Measurements from ENCODE around the gene FYB1.

The FYB1 gene

GRCh38 chr5:39203275-39203922, 16.0 kb downstream of the FYB1 start:
- DNase-seq = no peak

DNA sequence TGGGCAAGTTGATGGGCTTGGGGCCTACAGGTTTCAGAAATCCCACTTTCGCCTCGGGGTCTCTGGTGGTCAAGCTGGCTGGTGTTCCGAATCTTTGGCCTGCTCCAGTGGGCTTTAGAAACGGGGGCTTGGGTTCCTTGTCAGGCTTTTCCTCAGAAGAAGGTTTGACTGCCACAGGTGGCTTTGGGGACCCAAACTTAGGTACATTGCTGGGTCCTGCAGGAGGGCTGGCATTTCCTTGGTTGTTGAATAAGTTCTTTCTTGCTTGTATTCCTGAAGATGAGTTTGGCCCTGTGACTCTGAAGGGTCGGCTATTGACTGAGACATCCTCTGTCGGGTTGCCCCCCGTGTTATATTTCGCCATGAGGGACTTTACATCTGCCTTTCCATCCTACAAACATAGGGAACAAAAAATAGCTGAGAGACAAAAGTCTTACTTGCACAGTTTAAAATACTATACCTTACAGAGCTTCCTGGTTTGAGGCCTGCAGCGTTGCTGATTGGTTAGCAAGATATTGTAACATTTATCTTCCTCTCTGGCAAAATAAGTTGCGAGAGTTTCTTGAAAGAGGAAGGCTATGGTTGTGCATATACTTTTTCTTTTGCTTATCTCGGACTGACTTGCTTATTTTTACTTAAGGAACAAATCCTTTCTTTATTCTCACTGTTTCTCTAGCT, 16.6 kb downstream of the FYB1 start:
- peak; percentile 74 for DNase-seq

DNA sequence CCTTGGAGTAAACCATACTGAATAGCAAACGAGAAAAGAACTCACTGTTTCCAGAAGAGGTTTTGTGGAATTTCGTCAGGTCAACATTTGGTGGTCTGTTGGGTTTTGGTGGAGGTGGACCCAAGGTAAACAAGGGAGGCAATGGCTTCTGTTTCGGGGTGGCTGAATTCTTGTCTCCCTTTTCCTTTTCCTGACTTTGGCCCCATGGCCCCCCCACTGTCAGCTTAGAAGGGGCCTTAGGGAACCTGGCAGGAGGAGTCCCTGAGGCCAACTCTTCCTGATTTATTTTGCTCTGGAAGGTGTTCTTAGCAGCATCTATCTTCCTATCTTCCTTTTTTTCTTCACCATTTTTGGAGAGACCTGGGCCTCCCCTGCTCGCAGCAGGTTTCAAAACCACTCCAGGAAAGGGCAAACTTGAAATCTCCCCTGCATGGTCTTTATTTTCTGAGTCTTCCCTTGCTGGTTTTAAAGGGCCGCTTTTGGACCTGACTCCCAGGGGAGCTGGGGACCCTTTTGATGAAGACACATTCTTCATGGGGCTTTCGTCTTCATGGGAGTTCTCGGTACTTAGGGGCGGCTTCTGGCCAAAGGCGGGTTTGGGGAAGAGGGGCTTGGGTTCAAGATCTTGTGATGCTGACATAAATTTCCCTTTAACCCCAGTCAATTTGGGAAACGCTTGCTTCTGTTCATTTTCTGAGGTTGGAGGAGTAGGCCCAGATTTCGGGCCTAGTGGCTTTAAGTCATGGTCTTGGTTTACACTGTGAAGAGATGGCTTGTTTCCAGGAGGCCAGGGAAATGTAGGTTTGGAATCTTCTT, 17.4 kb downstream of the FYB1 start:
- DNase-seq = no peak

- DNase-seq = no peak
Measured at GRCh38 chr5:39201160-39201780, 18.1 kb downstream of the FYB1 start.

- DNase-seq = peak; percentile 76
Measured at GRCh38 chr5:39200081-39200480, 19.3 kb downstream of the FYB1 start.

- DNase-seq = no peak
Measured at GRCh38 chr5:39199335-39199734, 20.0 kb downstream of the FYB1 start.

GRCh38 chr5:39198127-39198526, 21.2 kb downstream of the FYB1 start:
- no peak for DNase-seq

DNA sequence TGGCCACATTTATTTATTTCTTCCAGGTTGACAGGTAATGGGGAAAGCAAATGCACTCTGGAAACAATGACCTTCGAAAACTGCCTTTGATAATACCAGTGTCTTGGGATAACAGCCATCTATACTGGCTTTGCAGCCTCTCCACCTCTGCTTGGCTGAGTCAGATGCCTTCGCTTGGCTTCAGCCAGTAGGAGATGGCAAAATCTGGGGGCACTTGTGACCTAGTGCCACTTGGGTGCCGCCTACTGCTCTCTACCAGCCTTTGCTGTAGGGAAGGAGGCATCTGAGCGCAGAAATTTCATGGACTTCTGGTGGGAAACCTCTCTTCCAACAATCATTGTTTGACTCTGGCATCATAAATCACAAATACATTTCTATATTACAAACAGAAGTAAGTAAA, 21.8 kb downstream of the FYB1 start:
- peak; percentile 86 for DNase-seq

DNA sequence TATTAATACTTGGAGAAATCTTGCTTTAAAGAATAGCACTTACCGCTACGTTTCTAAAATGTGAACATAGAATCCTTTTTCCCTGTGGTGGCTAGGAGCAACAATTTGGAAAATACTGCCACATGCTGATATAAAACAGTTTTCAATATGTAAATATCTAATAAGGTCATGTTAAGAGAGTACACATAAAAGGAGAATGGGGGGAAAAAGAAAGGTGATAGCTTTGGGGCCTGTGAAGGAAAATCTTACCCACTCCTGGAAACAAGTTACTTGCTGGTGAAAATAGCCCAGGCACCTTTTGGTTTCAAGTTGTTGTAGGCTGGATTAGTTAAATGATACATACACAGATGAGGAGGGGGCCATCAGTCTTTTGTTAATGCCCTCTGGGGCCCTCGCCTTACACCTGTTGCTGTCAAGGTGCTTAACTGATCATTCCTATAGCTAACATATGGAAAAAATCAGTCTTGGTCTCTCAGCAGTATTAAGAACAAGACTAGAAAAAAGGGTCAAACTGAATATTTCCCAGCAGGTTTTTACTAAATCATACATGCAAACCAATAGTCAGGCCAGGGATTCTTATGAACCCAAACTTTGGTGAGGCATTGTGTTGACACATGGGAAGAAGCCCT, 24.1 kb downstream of the FYB1 start:
- no peak for DNase-seq

- DNase-seq = no peak
Measured at GRCh38 chr5:39194466-39195136, 24.8 kb downstream of the FYB1 start.

DNA sequence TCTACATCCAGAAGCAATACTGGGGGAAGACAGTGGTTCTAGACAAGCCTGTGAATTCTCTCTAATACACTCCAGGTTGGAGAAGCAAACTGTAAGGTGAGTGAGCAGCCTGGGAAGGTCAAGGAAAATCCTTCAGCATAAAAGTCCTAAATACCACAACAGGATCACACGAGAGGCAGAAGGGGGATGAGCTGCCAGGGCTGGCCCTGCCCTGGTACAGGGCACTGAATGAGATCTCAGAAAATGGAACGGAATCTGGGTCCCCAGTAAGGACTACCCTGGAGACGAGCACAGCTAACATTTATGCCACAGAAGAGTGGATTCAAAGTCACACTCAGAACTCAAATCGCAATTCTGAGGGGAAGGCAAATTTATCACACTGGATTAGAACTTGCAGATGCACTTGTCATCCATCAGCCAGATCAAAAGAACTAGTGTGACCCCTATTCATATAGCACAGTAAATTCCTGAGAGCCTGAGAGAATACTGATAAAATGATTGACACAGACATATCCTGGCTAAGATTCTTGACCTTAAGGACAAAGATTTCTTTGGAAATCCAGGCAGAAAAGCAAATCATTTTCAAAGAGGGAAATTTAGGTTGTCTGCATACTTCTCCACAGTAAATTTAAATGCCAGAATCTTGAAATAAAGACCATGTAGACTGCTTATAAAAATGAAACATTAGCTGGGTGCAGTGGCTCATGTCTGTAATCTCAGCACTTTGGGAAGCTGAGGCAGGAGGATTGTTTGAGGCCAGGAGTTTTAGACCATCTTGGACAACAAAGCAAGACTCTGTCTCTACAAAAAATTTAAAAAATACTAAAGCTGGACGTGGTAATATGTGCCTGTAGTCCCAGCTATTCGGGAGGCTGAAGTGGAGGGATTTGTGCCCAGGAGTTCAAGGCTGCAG, 25.6 kb downstream of the FYB1 start:
- DNase-seq = no peak

DNA sequence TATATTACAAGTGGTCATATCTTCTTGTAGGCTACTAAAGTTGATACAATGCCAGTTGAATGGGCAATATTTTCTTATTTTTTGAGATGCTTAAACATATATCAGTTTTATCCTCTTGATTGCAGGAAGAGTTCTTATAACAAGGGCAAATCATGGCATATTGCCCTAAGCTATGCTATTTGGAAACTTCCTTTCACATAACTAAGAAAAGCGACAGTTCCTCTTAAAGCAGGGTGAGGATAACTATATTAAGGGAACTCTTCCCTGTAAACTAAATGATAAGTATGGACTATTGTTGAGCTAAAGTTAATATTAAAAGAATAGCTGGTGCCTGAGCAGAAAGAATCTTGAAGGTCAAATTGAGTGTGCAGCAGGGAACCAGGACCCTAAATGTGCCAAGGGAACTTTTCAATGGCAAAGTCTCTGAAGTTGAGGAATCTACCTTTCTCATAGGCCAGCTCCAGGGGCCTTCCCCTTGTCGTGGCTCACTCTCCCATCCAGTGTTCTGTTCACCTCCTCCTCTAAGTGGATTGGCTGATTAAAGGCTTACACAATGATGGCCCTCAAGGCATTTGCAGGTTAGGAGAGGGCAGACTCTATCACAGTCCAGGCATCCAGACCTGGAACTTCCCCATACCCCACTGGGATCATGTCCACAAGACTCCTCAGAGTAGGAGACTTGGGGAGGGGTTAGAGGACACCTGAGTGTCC, 26.8 kb downstream of the FYB1 start:
- DNase-seq = no peak

DNA sequence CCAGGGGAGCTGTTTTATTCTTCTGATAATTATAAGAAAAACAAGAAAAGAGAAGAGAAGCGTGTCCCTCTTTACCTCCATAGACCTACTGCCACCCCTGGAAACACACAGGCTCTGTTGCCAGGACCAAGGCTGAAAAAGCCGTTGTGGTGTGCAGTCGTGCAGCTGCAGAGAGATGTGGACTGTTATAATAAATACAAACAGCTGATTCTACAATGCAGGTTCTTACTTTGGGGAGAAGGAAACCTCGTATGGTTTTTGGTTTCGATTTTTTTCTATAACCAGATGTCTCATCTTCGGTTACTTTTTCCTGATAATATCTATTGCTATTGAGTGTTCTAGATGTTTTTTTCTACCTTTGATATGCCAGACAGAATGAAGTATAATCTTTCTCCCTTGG, 28.1 kb downstream of the FYB1 start:
- DNase-seq = peak; percentile 76

GRCh38 chr5:39190311-39191102, 28.9 kb downstream of the FYB1 start:
- no peak for DNase-seq

DNA sequence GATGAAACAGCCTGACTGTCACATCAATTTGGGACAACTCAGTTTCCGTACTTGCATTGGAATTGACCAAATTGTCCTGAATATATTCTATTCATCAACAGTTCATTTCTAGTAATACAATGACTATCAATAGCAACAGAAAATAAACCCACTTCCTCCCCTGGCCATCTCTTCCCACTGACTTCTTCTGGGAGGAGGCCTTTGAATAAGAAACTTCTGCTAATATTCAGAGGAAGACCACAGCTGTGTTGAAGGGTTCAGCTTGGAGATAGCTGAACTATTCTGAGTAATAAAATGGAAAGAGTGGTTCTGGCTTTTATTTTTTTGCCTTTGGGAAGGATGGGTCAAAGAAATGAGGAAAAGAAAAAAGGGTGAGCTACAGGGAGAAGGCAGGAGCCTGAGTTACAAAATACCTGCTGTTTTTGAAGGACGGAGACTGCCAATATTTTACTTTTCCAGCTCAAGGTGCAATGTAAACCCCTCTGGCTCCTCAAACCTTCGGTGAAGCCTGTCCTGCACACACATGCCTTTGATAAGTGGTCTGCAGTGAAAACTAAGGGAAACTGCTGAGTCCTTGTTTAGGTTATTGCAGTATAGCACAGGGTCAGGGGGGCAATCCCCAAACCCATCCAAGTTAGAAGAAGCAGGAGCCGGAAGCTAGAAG, 29.9 kb downstream of the FYB1 start:
- no peak for DNase-seq

DNA sequence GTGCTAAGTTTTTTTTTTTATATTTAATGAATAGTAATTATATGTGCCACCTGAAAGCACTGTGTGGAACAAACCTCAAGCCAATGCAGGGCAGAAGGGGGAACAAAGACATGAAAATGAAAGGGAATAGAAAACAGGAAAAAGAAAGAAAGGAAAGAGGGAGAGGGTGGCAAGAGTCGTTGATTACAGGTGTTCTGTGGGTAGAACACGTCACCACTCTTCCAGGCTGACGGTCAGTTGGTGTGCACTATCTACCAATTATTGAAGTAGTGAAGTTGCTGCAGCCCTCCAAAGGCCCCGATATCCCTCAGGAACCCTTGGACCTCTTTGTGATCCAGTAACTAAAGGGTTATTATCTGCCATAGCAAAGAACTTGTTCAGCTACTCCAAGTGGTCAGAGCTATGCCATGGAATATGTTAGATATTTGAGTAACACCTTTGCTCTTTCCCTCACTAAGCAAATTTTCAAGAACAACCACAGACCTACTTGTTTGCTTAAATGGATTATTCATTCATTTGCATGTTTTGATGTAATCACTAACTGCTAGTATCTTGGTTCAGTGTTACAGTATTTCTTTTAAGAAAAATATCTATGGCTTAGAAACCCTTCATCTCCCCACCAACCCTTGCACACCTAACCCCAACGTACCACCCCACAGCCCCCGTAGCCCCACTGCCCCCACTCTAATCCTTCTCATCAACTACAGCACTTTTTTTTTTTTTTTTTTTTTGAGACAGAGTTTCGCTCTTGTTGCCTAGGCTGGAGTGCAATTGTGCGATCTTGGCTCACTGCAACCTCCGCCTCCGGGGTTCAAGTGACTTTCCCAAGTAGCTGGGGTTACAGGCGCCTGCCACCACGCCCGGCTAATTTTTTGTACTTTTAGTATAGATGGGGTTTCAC, 31.3 kb downstream of the FYB1 start:
- DNase-seq = peak; percentile 70

- DNase-seq = no peak
Measured at GRCh38 chr5:39186722-39187539, 32.4 kb downstream of the FYB1 start.

Data from activated effector memory CD4-positive, alpha-beta T cell treated with anti-CD3 and anti-CD28 coated beads, Interleukin-2, amount 50 U/mL, for 16 hours (primary cell).